Measurements from ENCODE around the gene GAB1. TPM values are rescaled to one million over a fixed set of nuclear protein-coding genes. Genes with fewer than 3 reads are reported as not detected.

The GAB1 gene
- total RNA-seq, 3 donors from 2014 or later, result 62.3 to 104 (median 84.0) TPM

GRCh38 chr4:143374255-143374654 lies 37.6 kb downstream of the GAB1 start:
- no peak for ATAC-seq
- intact Hi-C loops (cut with DNase I, micrococcal nuclease), result no loop called here
- Histone ChIP-seq H3K36me3 (ENCODE audit: low read depth) (no peaks in the 10 kb centered on the region), H3K9me3 (no peaks in the 10 kb centered on the region), H3K4me1 (ENCODE audit: low read depth) (peaks cover 14% of the 10 kb centered on the region), H3K4me3 (no peak overlapping the region)
- DNase-seq, result no peak
- TF ChIP-seq CTCF (IDR thresholded peaks at IDR 0.05), result no peak

GRCh38 chr4:143374771-143375170 lies 38.1 kb downstream of the GAB1 start:
- intact Hi-C loops (cut with DNase I, micrococcal nuclease), result no loop called here
- Histone ChIP-seq H3K4me3 (no peak overlapping the region), H3K9me3 (no peaks in the 10 kb centered on the region), H3K36me3 (ENCODE audit: low read depth) (no peaks in the 10 kb centered on the region), H3K4me1 (ENCODE audit: low read depth) (peaks cover 9% of the 10 kb centered on the region)
- DNase-seq (no peak), ATAC-seq (no peak)
- TF ChIP-seq CTCF (IDR thresholded peaks at IDR 0.05), result no peak

- intact Hi-C loops (cut with DNase I, micrococcal nuclease), result no loop called here
- DNase-seq, result peak in 2 of 3 donors; percentile 44 to 49
- no peaks in the 10 kb centered on the region for H3K9me3 ChIP-seq
- peaks cover 9% of the 10 kb centered on the region for H3K4me1 ChIP-seq (ENCODE audit: low read depth)
- no peaks in the 10 kb centered on the region for H3K36me3 ChIP-seq (ENCODE audit: low read depth)
- TF ChIP-seq CTCF (IDR thresholded peaks at IDR 0.05), result peak; percentile 16
- peak; percentile 86 for ATAC-seq
- H3K4me3 ChIP-seq, result no peak overlapping the region
Measured at GRCh38 chr4:143375326-143376073, 38.8 kb downstream of the GAB1 start.

- intact Hi-C loops (cut with DNase I, micrococcal nuclease), result no loop called here
- peak; percentile 7 for ATAC-seq
- peaks cover 26% of the 10 kb centered on the region for H3K4me1 ChIP-seq (ENCODE audit: low read depth)
Measured at GRCh38 chr4:143377611-143378099, 41.0 kb downstream of the GAB1 start.

GRCh38 chr4:143380629-143381028 lies 44.0 kb downstream of the GAB1 start:
- intact Hi-C loops (cut with DNase I, micrococcal nuclease), result no loop called here
- TF ChIP-seq CTCF (IDR thresholded peaks at IDR 0.05), result no peak
- Histone ChIP-seq H3K4me1 (ENCODE audit: low read depth) (peaks cover 28% of the 10 kb centered on the region), H3K4me3 (no peak overlapping the region), H3K36me3 (ENCODE audit: low read depth) (no peaks in the 10 kb centered on the region), H3K9me3 (no peaks in the 10 kb centered on the region)
- DNase-seq, result no peak
- no peak for ATAC-seq

More at GRCh38 chr4:143377611-143378099, 41.0 kb downstream of the GAB1 start:
- TF ChIP-seq CTCF (IDR thresholded peaks at IDR 0.05), result no peak
- H3K9me3 ChIP-seq, result no peaks in the 10 kb centered on the region
- H3K36me3 ChIP-seq (ENCODE audit: low read depth), result no peaks in the 10 kb centered on the region
- DNase-seq, result no peak
- H3K4me3 ChIP-seq, result no peak overlapping the region

Measured in mucosa of descending colon (tissue), 3 donors.